Activated CD4-positive, alpha-beta T cell treated with anti-CD3 and anti-CD28 coated beads, Interleukin-2, Interleukin-6, amounts not matched to agents 100 ng/mL and 50 ng/mL, durations not matched to agents 16 hours and 8 hours (primary cell): ENCODE data around the gene HOXA13.

Source experiments
- DNase-seq: peaks from one replicate; pipeline ENCODE4 v3.0.0-alpha.2; 2020

HOXA13 gene

GRCh38 chr7:27157702-27158431 is 42.0 kb downstream of the HOXA13 start:
- no peak for DNase-seq

- DNase-seq, result no peak
Observed at GRCh38 chr7:27156916-27157701, 42.8 kb downstream of the HOXA13 start.

- no peak for DNase-seq
Observed at GRCh38 chr7:27156508-27156898, 43.4 kb downstream of the HOXA13 start, which contains the start of gene HOXA7. Gene HOXA7 (minus strand): TSS chr7:27156675. CDS start chr7:27156545, 130 bp downstream.

- DNase-seq, result no peak
Observed at GRCh38 chr7:27155816-27156507, 43.9 kb downstream of the HOXA13 start.

GRCh38 chr7:27154901-27155815 is 44.7 kb downstream of the HOXA13 start:
- DNase-seq, result no peak

GRCh38 chr7:27154369-27154768 is 45.5 kb downstream of the HOXA13 start:
- no peak for DNase-seq

- no peak for DNase-seq
Observed at GRCh38 chr7:27153526-27153925, 46.4 kb downstream of the HOXA13 start.

- no peak for DNase-seq
Observed at GRCh38 chr7:27152816-27153442, 47.0 kb downstream of the HOXA13 start.

GRCh38 chr7:27151931-27152815 is 47.7 kb downstream of the HOXA13 start, which contains the start of gene HOXA3:
Gene HOXA3 (minus strand): TSS chr7:27152583. CDS start chr7:27110640, 41,943 bp downstream.
- DNase-seq, result no peak

- DNase-seq, result no peak
Observed at GRCh38 chr7:27151341-27151930, 48.5 kb downstream of the HOXA13 start.

GRCh38 chr7:27150568-27151340 is 49.1 kb downstream of the HOXA13 start:
- peak; percentile 75 for DNase-seq

- DNase-seq, result no peak
Observed at GRCh38 chr7:27149842-27150567, 49.9 kb downstream of the HOXA13 start.

GRCh38 chr7:27148756-27149641 is 50.9 kb downstream of the HOXA13 start:
- no peak for DNase-seq

GRCh38 chr7:27148031-27148755 is 51.7 kb downstream of the HOXA13 start:
- no peak for DNase-seq

- DNase-seq, result no peak
Observed at GRCh38 chr7:27147199-27148030, 52.5 kb downstream of the HOXA13 start, which contains the start of gene HOXA6. Gene HOXA6 (minus strand): TSS chr7:27147774. CDS start chr7:27147749, 25 bp downstream.
